HEK293T (cell line): ENCODE measurements around the gene MS4A4A.

ENCODE experiments used
- BHLHE40 ChIP-seq: fragments of 450-650 bp; IDR thresholded peaks from 2 replicates; pipeline ENCODE4 v1.6.1; 2016; ENCODE audit warnings: mild to moderate bottlenecking, moderate library complexity, borderline replicate concordance
- ELF4 ChIP-seq: fragments of 450-650 bp; IDR thresholded peaks from 2 replicates; pipeline ENCODE4 v1.6.1; 2017; ENCODE audit warnings: antibody characterized with exemption
- FOXA1 ChIP-seq: fragments of 450-650 bp; IDR thresholded peaks from 2 replicates; pipeline ENCODE4 v1.6.1; 2016; ENCODE audit warnings: mild to moderate bottlenecking
- FOXK2 ChIP-seq: fragments of 450-650 bp; IDR thresholded peaks from 2 replicates; pipeline ENCODE4 v1.6.1; 2016; ENCODE audit warnings: mild to moderate bottlenecking
- SP1 ChIP-seq: fragments of 450-650 bp; IDR thresholded peaks from 2 replicates; pipeline ENCODE4 v1.6.1; 2017
- SUZ12 ChIP-seq: fragments of 450-650 bp; IDR thresholded peaks from 2 replicates; pipeline ENCODE4 v1.6.1; 2016; ENCODE audit warnings: mild to moderate bottlenecking

GRCh38 chr11:60264644-60265043 lies 15.8 kb upstream of the MS4A4A start:
- TF ChIP-seq SP1 (no peak), FOXA1 (no peak), ELF4 (no peak), BHLHE40 (no peak), SUZ12 (no peak), FOXK2 (no peak)
